ENCODE measurements around the gene OR10V1.
A peak's percentile ranks its signal among the peaks of the same experiment; 100 is the strongest.

Gene OR10V1

DNA sequence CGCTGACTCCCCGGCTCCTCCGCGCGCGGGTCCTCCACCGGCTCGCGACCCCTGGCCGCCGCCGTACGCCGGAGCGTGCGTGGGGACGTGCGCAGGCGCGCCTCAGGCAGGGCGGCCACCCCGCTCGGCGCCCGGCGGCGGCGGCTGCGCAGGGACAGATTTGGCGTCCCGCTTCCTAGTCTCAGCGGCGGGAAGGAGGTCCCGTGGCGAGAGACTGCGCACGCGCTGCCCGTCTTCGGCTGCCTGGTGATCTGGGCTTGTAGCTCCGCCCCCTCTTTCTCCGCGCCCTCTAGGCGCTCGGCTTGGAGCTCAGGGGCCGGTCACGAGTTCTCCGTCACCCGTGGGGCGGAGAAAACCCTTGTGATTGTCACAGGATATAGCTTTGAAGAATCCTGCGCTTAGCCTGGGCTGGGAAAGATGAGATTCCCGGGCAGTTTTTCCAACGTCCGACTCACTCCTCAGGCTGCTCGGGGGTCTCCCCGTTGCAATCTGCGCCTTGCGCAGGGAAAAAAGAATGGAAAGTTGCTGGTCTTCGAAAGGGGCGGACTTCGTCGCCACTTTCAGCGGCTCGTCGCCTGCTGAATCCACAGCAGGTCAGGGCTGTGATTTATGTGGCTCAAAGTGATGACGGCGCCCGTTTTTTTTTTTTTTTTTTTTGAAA, 44.6 kb downstream of the OR10V1 start, which contains the start of gene PATL1:
TSS of gene PATL1 (minus strand) at position 88 of the 661 bp plus-strand sequence. CDS start 142 bp downstream, outside the sequence.
- DNase-seq (ENCODE audit: low spot score) (peak; percentile 99), FAIRE-seq (peak; percentile 20)

DNA sequence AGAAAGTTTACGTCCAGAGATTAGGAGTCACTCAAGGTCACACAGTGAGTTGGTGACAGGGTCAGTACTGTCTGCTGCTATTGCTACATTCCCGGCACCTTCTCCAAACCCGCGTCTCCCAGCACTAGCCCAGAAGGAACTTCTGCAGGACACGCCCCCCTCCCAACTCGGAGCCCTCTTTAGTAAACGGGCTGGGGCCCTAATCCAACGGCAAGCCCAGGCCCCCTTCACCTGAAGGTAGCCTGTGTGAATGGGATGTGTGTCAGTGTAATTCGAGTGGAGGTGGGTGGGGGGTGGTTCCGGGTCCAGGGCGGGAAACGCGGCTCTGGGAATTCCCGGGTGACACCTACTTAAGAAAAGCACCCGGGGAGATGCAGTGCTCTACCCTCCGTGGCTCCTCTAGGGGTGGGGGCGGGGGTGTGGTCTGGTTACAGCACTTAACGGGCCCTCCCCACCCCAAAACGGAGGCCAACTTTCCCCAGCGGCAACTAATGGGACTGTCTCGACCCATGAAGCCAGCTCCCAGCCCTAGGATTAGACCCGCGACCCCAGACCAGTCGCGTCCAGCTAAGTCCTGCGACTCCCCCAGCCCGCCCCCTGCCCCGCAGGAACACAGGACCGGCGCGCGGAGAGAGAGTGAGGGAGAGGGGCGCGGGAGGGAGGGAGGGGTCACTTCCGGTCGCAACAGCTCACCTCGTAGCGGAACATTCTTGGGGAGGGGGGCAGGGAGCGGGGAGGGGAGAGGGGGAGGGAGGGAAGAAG, 45.3 kb downstream of the OR10V1 start:
- DNase-seq (ENCODE audit: low spot score): no peak
- FAIRE-seq: no peak

DNA sequence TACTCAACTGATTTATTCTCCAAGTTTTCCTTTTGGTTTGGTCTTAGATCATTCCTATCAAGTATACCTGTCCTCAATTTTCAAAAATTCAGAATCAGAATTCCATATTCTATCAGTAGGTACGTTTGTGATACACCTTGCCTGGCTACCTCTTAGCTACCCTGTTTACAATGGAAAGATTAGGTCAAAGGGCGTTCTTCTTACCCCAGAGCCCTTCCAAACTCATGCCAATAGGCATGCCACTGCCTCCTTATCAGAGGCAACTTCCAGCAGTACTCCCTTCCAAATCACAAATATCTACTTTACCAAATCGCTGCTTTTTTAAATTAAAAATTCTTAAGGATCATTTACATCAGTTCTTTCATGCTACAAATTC, 45.8 kb downstream of the OR10V1 start:
- FAIRE-seq: no peak
- no peak for DNase-seq (ENCODE audit: low spot score)

DNA sequence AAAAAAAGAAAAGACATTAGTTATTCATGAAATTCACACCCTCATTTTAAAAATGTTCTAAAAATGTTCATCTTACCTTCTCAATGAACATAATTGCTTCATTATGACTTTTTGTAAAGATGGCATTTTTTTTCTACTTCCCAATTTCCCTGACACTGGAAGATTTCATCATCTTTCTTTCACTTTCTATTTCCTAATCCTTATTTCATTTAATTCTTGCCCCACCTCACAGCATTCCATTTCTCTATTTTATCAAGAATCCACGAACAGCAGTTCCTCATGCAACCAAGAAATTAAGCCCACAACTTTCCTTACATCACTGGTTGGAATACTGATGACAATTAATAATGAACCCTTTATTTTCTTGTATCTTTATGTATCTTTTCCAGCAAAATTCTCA, 46.7 kb downstream of the OR10V1 start:
- DNase-seq (ENCODE audit: low spot score): no peak
- FAIRE-seq: no peak
